GM12878 (cell line): ENCODE measurements around the gene TLDC2.

ENCODE experiments used
- DPF2 ChIP-seq: fragments of 450-650 bp; IDR thresholded peaks from 2 replicates; pipeline ENCODE4 v1.6.1; 2017; ENCODE audit warnings: mild to moderate bottlenecking
- EP300 ChIP-seq, 2 experiments: fragments of 150-350 bp in 1 of 2; IDR thresholded peaks; 2 replicates each; pipeline ENCODE4 v1.6.1; 2011 to 2012; ENCODE audit warnings: low read depth in 2 of 2, low read length in 2 of 2, borderline replicate concordance in 1 of 2, improper control_type of control experiment in 1 of 2, inconsistent platforms in 1 of 2; ENCODE audit not compliant: control insufficient read depth in 1 of 2
- FOXK2 ChIP-seq: fragments of 450-650 bp; IDR thresholded peaks from 2 replicates; pipeline ENCODE4 v1.6.1; 2017; ENCODE audit warnings: mild to moderate bottlenecking, moderate library complexity
- PBX3 ChIP-seq: IDR thresholded peaks from 2 replicates; pipeline ENCODE4 v1.6.1; 2011; ENCODE audit warnings: mild to moderate bottlenecking, low read depth, low read length, moderate library complexity; ENCODE audit not compliant: insufficient replicate concordance
- POLR2A ChIP-seq: IDR thresholded peaks from 2 replicates; pipeline ENCODE4 v1.6.1; 2011; ENCODE audit warnings: low read depth, mild to moderate bottlenecking, low read length
- POLR2AphosphoS5 ChIP-seq: IDR thresholded peaks from 2 replicates; pipeline ENCODE4 v1.6.1; 2011; ENCODE audit warnings: mild to moderate bottlenecking, low read length, inconsistent platforms
- RAD21 ChIP-seq: IDR thresholded peaks from 2 replicates; pipeline ENCODE4 v1.6.1; 2011; ENCODE audit warnings: mild to moderate bottlenecking, low read depth, low read length, moderate library complexity; ENCODE audit not compliant: insufficient read depth
- SMC3 ChIP-seq: IDR thresholded peaks from 2 replicates; pipeline ENCODE4 v1.6.1; 2011; ENCODE audit warnings: low read length, improper control_type of control experiment, borderline replicate concordance
- SP1 ChIP-seq: IDR thresholded peaks from one replicate; pipeline ENCODE4 v1.6.1; 2011; ENCODE audit warnings: low read depth, low read length
- SREBF1 ChIP-seq: IDR thresholded peaks from 2 replicates; pipeline ENCODE4 v1.6.1; 2012; ENCODE audit warnings: mild to moderate bottlenecking, low read length
- SRF ChIP-seq, 2 experiments: IDR thresholded peaks; 2 replicates each; pipeline ENCODE4 v1.6.1; 2011; ENCODE audit warnings: low read depth in 2 of 2, low read length in 2 of 2, mild to moderate bottlenecking in 1 of 2, moderate library complexity in 1 of 2
- ZNF24 ChIP-seq: fragments of 450-650 bp; IDR thresholded peaks from 2 replicates; pipeline ENCODE4 v1.6.1; 2017; ENCODE audit warnings: antibody characterized with exemption, mild to moderate bottlenecking
- TF ChIP-seq, protein P1 (sequence below), 3 experiments: IDR thresholded peaks in 2 of 3; conservative IDR thresholded peaks in 1 of 3; 2 replicates each; pipeline ENCODE4 v1.5.1; 2011; ENCODE audit warnings: low read depth in 3 of 3, low read length in 3 of 3, mild to moderate bottlenecking in 3 of 3, control low read depth in 2 of 3, moderate library complexity in 2 of 3, inconsistent platforms in 1 of 3, mixed read lengths in 1 of 3; ENCODE audit not compliant: control insufficient read depth in 2 of 3, insufficient read depth in 1 of 3; ENCODE audit errors: extremely low read depth in 1 of 3

DNA sequence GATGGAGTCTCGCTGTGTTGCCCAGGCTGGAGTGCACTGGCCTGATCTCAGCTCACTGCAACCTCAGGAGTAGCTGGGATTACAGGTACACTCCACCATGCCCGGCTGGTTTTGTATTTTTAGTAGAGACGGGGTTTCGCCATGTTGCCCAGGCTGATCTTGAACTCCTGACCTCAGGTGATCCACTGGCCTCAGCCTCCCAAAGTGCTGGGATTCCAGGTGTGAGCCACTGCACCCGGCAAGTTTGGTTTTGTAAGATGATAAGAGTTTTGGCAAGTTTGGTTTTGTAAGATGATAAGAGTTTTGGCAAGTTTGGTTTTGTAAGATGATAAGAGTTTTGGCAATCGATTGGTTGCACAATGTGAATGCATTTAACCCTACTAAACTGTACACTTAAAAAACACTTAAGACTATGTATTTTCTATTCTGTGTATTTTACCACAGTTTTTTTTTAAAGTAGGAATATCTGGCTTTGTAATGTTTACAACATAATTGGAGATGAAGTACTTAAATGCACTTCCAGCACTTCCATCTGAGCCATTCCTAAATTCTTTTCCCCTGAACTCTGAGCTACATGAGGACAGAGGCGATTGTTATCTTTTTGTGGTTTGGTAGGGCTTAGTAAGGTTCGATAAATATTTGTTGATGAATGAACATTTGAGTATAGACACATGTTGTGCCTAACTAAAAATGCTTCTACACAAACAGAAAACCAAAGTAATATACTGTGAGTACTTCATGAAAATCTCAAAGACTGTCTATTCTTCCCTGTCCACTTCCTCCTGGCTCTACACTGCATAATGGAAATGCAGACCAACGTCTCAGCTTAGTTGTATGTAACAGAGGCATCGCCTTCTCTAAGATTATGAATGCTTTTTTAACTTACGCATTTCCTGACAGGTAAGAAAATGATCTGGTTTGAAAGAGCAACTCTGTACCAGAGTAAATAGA is 56.8 kb downstream of the TLDC2 start:
- TF ChIP-seq RAD21 (no peak), DPF2 (no peak), POLR2A (no peak), PBX3 (no peak), EP300 (IDR thresholded peaks at IDR 0.05; ENCODE audit: borderline replicate concordance in 1 of 2, control insufficient read depth in 1 of 2, low read depth in 2 of 2, low read length in 2 of 2) (no peak), SREBF1 (no peak), SRF (IDR thresholded peaks at IDR 0.05; ENCODE audit: low read depth in 2 of 2, low read length in 2 of 2) (no peak), SMC3 (no peak), ZNF24 (no peak), SP1 (no peak), POLR2AphosphoS5 (no peak), FOXK2 (no peak)
- TF ChIP-seq, protein P1, sequence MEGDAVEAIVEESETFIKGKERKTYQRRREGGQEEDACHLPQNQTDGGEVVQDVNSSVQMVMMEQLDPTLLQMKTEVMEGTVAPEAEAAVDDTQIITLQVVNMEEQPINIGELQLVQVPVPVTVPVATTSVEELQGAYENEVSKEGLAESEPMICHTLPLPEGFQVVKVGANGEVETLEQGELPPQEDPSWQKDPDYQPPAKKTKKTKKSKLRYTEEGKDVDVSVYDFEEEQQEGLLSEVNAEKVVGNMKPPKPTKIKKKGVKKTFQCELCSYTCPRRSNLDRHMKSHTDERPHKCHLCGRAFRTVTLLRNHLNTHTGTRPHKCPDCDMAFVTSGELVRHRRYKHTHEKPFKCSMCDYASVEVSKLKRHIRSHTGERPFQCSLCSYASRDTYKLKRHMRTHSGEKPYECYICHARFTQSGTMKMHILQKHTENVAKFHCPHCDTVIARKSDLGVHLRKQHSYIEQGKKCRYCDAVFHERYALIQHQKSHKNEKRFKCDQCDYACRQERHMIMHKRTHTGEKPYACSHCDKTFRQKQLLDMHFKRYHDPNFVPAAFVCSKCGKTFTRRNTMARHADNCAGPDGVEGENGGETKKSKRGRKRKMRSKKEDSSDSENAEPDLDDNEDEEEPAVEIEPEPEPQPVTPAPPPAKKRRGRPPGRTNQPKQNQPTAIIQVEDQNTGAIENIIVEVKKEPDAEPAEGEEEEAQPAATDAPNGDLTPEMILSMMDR (IDR thresholded peaks at IDR 0.05 in 2 of 3, conservative IDR thresholded peaks at IDR 0.05 in 1 of 3; ENCODE audit: control insufficient read depth in 2 of 3, extremely low read depth in 1 of 3, insufficient read depth in 1 of 3, low read depth in 3 of 3, low read length in 3 of 3), result no peak
